Measurements from ENCODE around the gene RIOK1.

The RIOK1 gene

GRCh38 chr6:7467007-7467897 lies 77.6 kb downstream of the RIOK1 start:
- DNase-seq (ENCODE audit: low read depth, low spot score), result no peak
- H3K4me3 ChIP-seq (ENCODE audit: low read length), result no peak overlapping the region

Data from Jurkat, Clone E6-1 (cell line).